CD4-positive, CD25-positive, alpha-beta regulatory T cell (primary cell): ENCODE data around the gene GCG. TPM values are rescaled to one million over a fixed set of nuclear protein-coding genes. Genes with fewer than 3 reads are reported as not detected.

Source experiments
- ATAC-seq, 2 donors: fragments of 150-1000 bp; cut with Tn5 transposase; one replicate each; pipeline ENCODE4 v1.10.0; 2021; ENCODE audit warnings: low read depth in 2 of 2, moderate number of reproducible peaks in 2 of 2, moderate library complexity in 1 of 2
- DNase-seq, 3 donors: peaks; one replicate each; pipeline versions ENCODE4 v3.0.0 to v3.0.0-alpha.2; 2012 to 2022; ENCODE audit warnings: mixed read lengths in 1 of 3
- H3K27ac ChIP-seq: one replicate; pipeline ENCODE4 v1.7.0; 2013; ENCODE audit warnings: mild to moderate bottlenecking, low read length; ENCODE audit not compliant: insufficient read depth, poor library complexity, severe bottlenecking
- H3K27me3 ChIP-seq: one replicate; pipeline ENCODE4 v1.7.0; 2013; ENCODE audit warnings: low read length; ENCODE audit not compliant: control insufficient read depth, insufficient read depth
- H3K36me3 ChIP-seq: one replicate; pipeline ENCODE4 v1.7.0; 2013; ENCODE audit warnings: mild to moderate bottlenecking, low read length, moderate library complexity; ENCODE audit not compliant: control insufficient read depth, insufficient read depth
- H3K4me1 ChIP-seq: 2 replicates; pipeline ENCODE4 v1.7.0; 2013; ENCODE audit warnings: mild to moderate bottlenecking, low read length; ENCODE audit not compliant: insufficient read depth, control insufficient read depth, poor library complexity, severe bottlenecking
- H3K4me3 ChIP-seq: one replicate; pipeline ENCODE4 v1.7.0; 2013; ENCODE audit warnings: low read depth, mild to moderate bottlenecking, low read length, moderate library complexity
- H3K9me3 ChIP-seq, 2 experiments: 1 replicate in 1 of 2; 2 replicates in 1 of 2; pipeline ENCODE4 v1.7.0; 2013; ENCODE audit warnings: low read length in 2 of 2, mild to moderate bottlenecking in 1 of 2, moderate library complexity in 1 of 2; ENCODE audit not compliant: control insufficient read depth in 2 of 2
- H3K27ac Mint-ChIP-seq, 3 donors: one replicate each; pipeline ENCODE4 v1.8.0; 2020 to 2022; ENCODE audit warnings: mild to moderate bottlenecking in 3 of 3, mixed read lengths in 3 of 3, moderate library complexity in 2 of 3
- H3K27me3 Mint-ChIP-seq: one replicate; pipeline ENCODE4 v1.8.0; 2022; ENCODE audit warnings: mild to moderate bottlenecking, mixed read lengths
- H3K36me3 Mint-ChIP-seq: one replicate; pipeline ENCODE4 v1.8.0; 2020; ENCODE audit warnings: mixed read lengths
- H3K4me1 Mint-ChIP-seq, 4 donors: one replicate each; pipeline ENCODE4 v1.8.0; 2020 to 2022; ENCODE audit warnings: mixed read lengths in 4 of 4, mild to moderate bottlenecking in 1 of 4
- H3K4me3 Mint-ChIP-seq, 4 donors: one replicate each; pipeline ENCODE4 v1.8.0; 2020 to 2022; ENCODE audit warnings: mild to moderate bottlenecking in 4 of 4, mixed read lengths in 4 of 4, moderate library complexity in 3 of 4
- H3K9me3 Mint-ChIP-seq, 7 donors: one replicate each; pipeline ENCODE4 v1.8.0; 2020 to 2022; ENCODE audit warnings: mixed read lengths in 7 of 7, mild to moderate bottlenecking in 3 of 7, moderate library complexity in 2 of 7
- polyA plus RNA-seq, 4 donors: library from polyadenylated mRNA; unstranded; fragments of 300-500 nt; fragmentation: Illumina TruSeq; gene quantifications; one replicate each; pipeline ENCODE4 v1.2.3, GENCODE V29; 2021
- total RNA-seq: library from RNA; stranded (reverse); gene quantifications from one replicate; pipeline ENCODE4 v1.2.3, GENCODE V29; 2022

The GCG gene
- total and polyA plus RNA-seq, 5 donors from 2014 or later, result not detected

GRCh38 chr2:162166174-162166573 is 14.1 kb upstream of the GCG start:
- no peaks in the 10 kb centered on the region for H3K4me1 Mint-ChIP-seq
- DNase-seq, result no peak
- H3K9me3 Mint-ChIP-seq, result no peaks in the 10 kb centered on the region
- no peak overlapping the region for H3K27ac ChIP-seq
- no peak for ATAC-seq
- no peak overlapping the region for H3K4me3 Mint-ChIP-seq
- H3K4me3 ChIP-seq, result no peak overlapping the region
- no peaks in the 10 kb centered on the region for H3K36me3 ChIP-seq
- H3K9me3 ChIP-seq, result no peaks in the 10 kb centered on the region
- H3K27me3 ChIP-seq, result peaks cover 7% of the 10 kb centered on the region
- no peaks in the 10 kb centered on the region for H3K36me3 Mint-ChIP-seq
- no peak overlapping the region for H3K27ac Mint-ChIP-seq
- peaks cover 28% of the 10 kb centered on the region for H3K27me3 Mint-ChIP-seq
- no peaks in the 10 kb centered on the region for H3K4me1 ChIP-seq

DNA sequence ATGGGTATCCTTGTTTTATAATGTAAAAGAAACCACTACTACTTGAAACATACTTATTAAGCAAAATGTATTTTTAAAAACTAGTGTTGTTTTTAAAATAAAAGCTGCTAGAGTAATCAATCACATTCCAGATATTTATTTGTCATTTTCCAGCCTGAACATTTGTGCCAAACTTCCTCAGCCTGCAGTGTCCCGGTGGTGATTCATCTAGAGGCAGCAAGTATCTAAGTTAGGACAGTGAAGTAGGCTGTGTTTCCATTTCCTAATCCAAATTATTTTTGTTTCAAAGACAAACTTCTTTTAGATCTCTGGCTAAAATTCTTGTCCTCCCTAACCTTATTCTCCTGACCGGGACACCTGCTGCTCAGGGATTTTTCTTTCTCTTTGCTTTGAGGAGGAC is 12.8 kb upstream of the GCG start:
- H3K9me3 ChIP-seq, result no peaks in the 10 kb centered on the region
- Mint-ChIP-seq H3K27me3 (peaks cover 26% of the 10 kb centered on the region), H3K4me1 (no peaks in the 10 kb centered on the region), H3K9me3 (no peaks in the 10 kb centered on the region), H3K4me3 (no peak overlapping the region), H3K27ac (no peak overlapping the region), H3K36me3 (no peaks in the 10 kb centered on the region)
- H3K4me3 ChIP-seq, result no peak overlapping the region
- no peak for ATAC-seq
- peaks cover 10% of the 10 kb centered on the region for H3K27me3 ChIP-seq
- no peaks in the 10 kb centered on the region for H3K4me1 ChIP-seq
- no peaks in the 10 kb centered on the region for H3K36me3 ChIP-seq
- H3K27ac ChIP-seq, result no peak overlapping the region
- no peak for DNase-seq

DNA sequence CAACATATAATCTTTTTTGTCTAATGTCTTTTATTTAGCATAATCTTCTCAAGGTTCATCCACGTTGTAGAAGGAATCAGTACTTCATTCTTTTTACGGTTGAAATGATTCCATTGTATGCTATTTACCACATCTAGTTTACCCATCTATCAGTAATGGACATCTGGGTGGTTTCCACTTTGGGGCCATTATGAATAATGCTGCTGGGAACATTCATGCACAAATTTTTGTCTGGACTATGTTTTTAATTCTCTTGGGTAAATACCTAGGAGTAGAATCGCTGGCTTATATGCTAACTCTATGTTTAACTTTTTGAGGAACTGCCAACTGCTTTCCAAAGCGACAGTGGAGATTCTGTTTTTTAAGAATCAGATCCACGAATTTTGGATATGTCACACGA is 7.4 kb upstream of the GCG start:
- Histone ChIP-seq H3K27me3 (peaks cover 10% of the 10 kb centered on the region), H3K27ac (no peak overlapping the region), H3K36me3 (no peaks in the 10 kb centered on the region), H3K4me3 (no peak overlapping the region), H3K9me3 (no peaks in the 10 kb centered on the region), H3K4me1 (no peaks in the 10 kb centered on the region)
- peaks cover 0 to 5% (median 0%) of the 10 kb centered on the region in 7 donors for H3K9me3 Mint-ChIP-seq
- peaks cover 29% of the 10 kb centered on the region for H3K27me3 Mint-ChIP-seq
- H3K4me3 Mint-ChIP-seq, result no peak overlapping the region
- no peaks in the 10 kb centered on the region for H3K4me1 Mint-ChIP-seq
- no peak for DNase-seq
- no peak for ATAC-seq
- H3K27ac Mint-ChIP-seq, result no peak overlapping the region
- H3K36me3 Mint-ChIP-seq, result no peaks in the 10 kb centered on the region

DNA sequence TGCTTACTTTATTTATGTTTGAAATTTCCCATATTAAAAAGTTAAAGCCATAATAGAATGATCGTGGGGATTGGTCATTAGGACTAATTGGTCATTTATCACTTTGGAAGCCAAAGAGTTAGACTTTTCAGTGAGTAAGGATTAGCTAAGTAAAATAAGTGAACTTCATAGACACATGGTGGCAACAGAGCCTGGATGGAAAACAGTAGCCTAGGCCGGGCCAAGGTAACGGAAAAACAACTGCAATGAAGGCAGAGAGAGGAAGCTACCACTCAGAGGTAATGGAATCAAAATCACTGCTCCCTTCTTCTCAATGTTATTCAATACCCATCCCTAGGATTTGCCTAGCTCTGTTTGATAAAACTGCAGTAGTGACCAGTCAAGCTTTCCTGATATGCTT is 4.1 kb upstream of the GCG start:
- no peaks in the 10 kb centered on the region for H3K36me3 Mint-ChIP-seq
- Histone ChIP-seq H3K9me3 (no peaks in the 10 kb centered on the region), H3K36me3 (no peaks in the 10 kb centered on the region), H3K27ac (no peak overlapping the region), H3K4me3 (no peak overlapping the region), H3K4me1 (no peaks in the 10 kb centered on the region), H3K27me3 (peaks cover 10% of the 10 kb centered on the region)
- H3K9me3 Mint-ChIP-seq, result peaks cover 0 to 5% (median 0%) of the 10 kb centered on the region in 7 donors
- H3K4me1 Mint-ChIP-seq, result peaks cover 0 to 5% (median 2%) of the 10 kb centered on the region in 4 donors
- no peak overlapping the region for H3K27ac Mint-ChIP-seq
- no peak overlapping the region for H3K4me3 Mint-ChIP-seq
- no peak for DNase-seq
- peaks cover 33% of the 10 kb centered on the region for H3K27me3 Mint-ChIP-seq
- ATAC-seq, result no peak

- H3K4me1 ChIP-seq, result no peaks in the 10 kb centered on the region
- peaks cover 0 to 5% (median 0%) of the 10 kb centered on the region in 7 donors for H3K9me3 Mint-ChIP-seq
- H3K36me3 Mint-ChIP-seq, result no peaks in the 10 kb centered on the region
- no peak overlapping the region for H3K4me3 ChIP-seq
- no peak overlapping the region for H3K4me3 Mint-ChIP-seq
- no peaks in the 10 kb centered on the region for H3K36me3 ChIP-seq
- H3K27ac Mint-ChIP-seq, result no peak overlapping the region
- H3K4me1 Mint-ChIP-seq, result peaks cover 0 to 5% (median 2%) of the 10 kb centered on the region in 4 donors
- no peak overlapping the region for H3K27ac ChIP-seq
- DNase-seq (no peak), ATAC-seq (no peak)
- peaks cover 33% of the 10 kb centered on the region for H3K27me3 Mint-ChIP-seq
- peaks cover 8% of the 10 kb centered on the region for H3K27me3 ChIP-seq
- no peaks in the 10 kb centered on the region for H3K9me3 ChIP-seq
Observed at GRCh38 chr2:162155093-162155492, 3.0 kb upstream of the GCG start.

DNA sequence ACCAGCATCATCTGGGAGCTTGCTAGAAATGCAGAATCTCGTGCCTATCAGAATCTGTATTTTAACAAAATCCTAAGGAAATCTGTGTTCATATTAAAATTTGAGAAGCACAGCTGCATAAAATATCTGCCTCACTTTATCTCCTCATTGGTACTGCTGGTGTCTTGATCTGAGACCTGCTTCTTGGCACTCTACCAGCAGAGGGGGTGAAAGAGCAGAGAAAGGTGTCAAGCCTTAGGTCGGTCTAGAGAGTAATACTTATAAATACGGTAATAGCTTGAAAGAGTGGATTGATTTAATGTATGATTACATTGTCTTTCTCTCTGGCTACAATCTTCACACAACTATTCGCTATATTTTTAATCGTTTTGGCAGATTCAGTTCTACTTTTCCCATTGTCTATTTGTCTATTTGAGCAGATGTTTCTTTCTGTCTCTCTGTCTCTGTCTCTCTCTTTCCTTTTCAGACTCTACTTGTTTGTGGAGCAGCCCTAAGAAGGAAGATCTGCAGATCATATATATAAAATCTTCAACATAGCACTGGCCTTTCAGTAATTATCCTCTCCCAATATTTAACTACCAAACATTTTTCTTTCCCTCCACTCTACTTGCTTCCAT is 1.7 kb upstream of the GCG start:
- Histone ChIP-seq H3K4me3 (peak overlapping the region; percentile 46), H3K27me3 (peaks cover 13% of the 10 kb centered on the region), H3K4me1 (no peaks in the 10 kb centered on the region), H3K36me3 (no peaks in the 10 kb centered on the region), H3K9me3 (no peaks in the 10 kb centered on the region), H3K27ac (no peak overlapping the region)
- peak; percentile 31 to 76 (median 58) for DNase-seq
- peaks cover 0 to 5% (median 2%) of the 10 kb centered on the region in 4 donors for H3K4me1 Mint-ChIP-seq
- H3K9me3 Mint-ChIP-seq, result peaks cover 0 to 3% (median 0%) of the 10 kb centered on the region in 7 donors
- peak overlapping the region in 1 of 4 donors; percentile 48 for H3K4me3 Mint-ChIP-seq
- H3K36me3 Mint-ChIP-seq, result no peaks in the 10 kb centered on the region
- H3K27ac Mint-ChIP-seq, result no peak overlapping the region
- H3K27me3 Mint-ChIP-seq, result peaks cover 24% of the 10 kb centered on the region
- ATAC-seq, result peak; percentile 90 to 93

DNA sequence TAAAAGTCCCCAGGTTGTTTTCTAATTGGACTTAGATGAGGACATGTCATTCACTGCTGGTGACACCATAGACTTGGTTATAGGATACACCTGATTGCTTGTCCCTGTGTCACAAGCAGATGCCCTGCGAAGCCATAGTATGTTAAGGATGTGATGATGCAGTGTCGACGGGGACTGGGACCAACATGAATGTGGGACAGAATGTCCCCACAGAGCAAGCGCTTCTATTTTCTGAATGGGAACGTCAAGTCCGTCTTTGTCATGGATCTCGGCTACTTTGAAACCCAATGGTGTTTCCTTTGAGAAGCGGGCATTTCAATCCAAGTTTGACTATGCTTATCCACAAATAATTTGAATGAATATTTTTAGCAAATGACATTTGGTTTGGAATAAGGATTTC is 2.1 kb downstream of the GCG start:
- no peak for DNase-seq
- H3K9me3 ChIP-seq, result no peaks in the 10 kb centered on the region
- no peak overlapping the region for H3K4me3 ChIP-seq
- H3K36me3 ChIP-seq, result no peaks in the 10 kb centered on the region
- no peak overlapping the region for H3K27ac Mint-ChIP-seq
- peaks cover 30% of the 10 kb centered on the region for H3K27me3 ChIP-seq
- H3K27me3 Mint-ChIP-seq, result peaks cover 34% of the 10 kb centered on the region
- no peak for ATAC-seq
- no peak overlapping the region for H3K4me3 Mint-ChIP-seq
- H3K36me3 Mint-ChIP-seq, result no peaks in the 10 kb centered on the region
- H3K4me1 Mint-ChIP-seq, result peaks cover 0 to 5% (median 2%) of the 10 kb centered on the region in 4 donors
- H3K27ac ChIP-seq, result no peak overlapping the region
- no peaks in the 10 kb centered on the region for H3K4me1 ChIP-seq
- H3K9me3 Mint-ChIP-seq, result peaks cover 0 to 2% (median 0%) of the 10 kb centered on the region in 7 donors

DNA sequence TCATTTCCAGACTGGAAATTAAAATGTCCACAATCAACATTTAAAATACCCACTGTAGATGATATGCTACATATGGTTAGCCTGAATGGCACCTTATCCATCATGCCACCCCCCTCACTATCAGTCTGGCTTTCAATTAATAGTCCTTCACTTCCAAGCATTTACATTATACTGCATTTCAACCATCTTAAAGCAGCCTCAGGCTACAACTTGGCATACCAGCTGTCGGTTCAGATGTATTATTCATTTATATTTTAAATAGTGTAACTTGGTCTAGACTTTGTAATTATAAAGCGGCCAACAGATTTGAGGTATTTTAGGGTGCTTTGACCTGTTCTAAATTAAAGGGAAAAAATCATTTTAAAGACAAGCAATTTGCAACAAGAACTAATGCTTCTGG is 2.6 kb downstream of the GCG start:
- Mint-ChIP-seq H3K9me3 (peaks cover 0 to 2% (median 0%) of the 10 kb centered on the region in 7 donors), H3K4me3 (no peak overlapping the region), H3K36me3 (no peaks in the 10 kb centered on the region), H3K27ac (no peak overlapping the region), H3K4me1 (peaks cover 0 to 5% (median 2%) of the 10 kb centered on the region in 4 donors), H3K27me3 (peaks cover 32% of the 10 kb centered on the region)
- peaks cover 28% of the 10 kb centered on the region for H3K27me3 ChIP-seq
- H3K4me3 ChIP-seq, result no peak overlapping the region
- ATAC-seq (no peak), DNase-seq (no peak)
- H3K9me3 ChIP-seq, result no peaks in the 10 kb centered on the region
- H3K27ac ChIP-seq, result no peak overlapping the region
- H3K36me3 ChIP-seq, result no peaks in the 10 kb centered on the region
- no peaks in the 10 kb centered on the region for H3K4me1 ChIP-seq
